IMR-90 (cell line): ENCODE data around the gene ISOC2. TPM values are rescaled to one million over a fixed set of nuclear protein-coding genes. Genes with fewer than 3 reads are reported as not detected.

Experiments
- BHLHE40 ChIP-seq: fragments of 150-350 bp; IDR thresholded peaks from 2 replicates; pipeline ENCODE4 v1.6.1; 2016; ENCODE audit warnings: mild to moderate bottlenecking, low read depth, low read length
- MAZ ChIP-seq: IDR thresholded peaks from 2 replicates; pipeline ENCODE4 v1.6.1; 2012; ENCODE audit warnings: low read depth, mild to moderate bottlenecking, low read length, improper control_type of control experiment, moderate library complexity, borderline replicate concordance
- SMC3 ChIP-seq: fragments of 150-350 bp; IDR thresholded peaks from 2 replicates; pipeline ENCODE4 v1.6.1; 2016; ENCODE audit warnings: low read depth, mild to moderate bottlenecking, antibody characterized with exemption, low read length, moderate library complexity
- polyA plus RNA-seq, 3 experiments: library from polyadenylated mRNA; depleted of rRNA; stranded (reverse); fragments of >200 nt; gene quantifications; 2 replicates each; pipeline ENCODE4 v1.2.3, GENCODE V29; 2012; ENCODE audit warnings: low replicate concordance in 1 of 3
- total RNA-seq: library from RNA; depleted of rRNA; stranded (reverse); fragments of >200 nt; gene quantifications from 2 replicates; pipeline ENCODE4 v1.2.3, GENCODE V29; 2012

Gene ISOC2
- total and polyA plus RNA-seq, 2 of the 4 experiments (the other 2 are of a cell fraction) = 56.1 to 82.1 TPM

DNA sequence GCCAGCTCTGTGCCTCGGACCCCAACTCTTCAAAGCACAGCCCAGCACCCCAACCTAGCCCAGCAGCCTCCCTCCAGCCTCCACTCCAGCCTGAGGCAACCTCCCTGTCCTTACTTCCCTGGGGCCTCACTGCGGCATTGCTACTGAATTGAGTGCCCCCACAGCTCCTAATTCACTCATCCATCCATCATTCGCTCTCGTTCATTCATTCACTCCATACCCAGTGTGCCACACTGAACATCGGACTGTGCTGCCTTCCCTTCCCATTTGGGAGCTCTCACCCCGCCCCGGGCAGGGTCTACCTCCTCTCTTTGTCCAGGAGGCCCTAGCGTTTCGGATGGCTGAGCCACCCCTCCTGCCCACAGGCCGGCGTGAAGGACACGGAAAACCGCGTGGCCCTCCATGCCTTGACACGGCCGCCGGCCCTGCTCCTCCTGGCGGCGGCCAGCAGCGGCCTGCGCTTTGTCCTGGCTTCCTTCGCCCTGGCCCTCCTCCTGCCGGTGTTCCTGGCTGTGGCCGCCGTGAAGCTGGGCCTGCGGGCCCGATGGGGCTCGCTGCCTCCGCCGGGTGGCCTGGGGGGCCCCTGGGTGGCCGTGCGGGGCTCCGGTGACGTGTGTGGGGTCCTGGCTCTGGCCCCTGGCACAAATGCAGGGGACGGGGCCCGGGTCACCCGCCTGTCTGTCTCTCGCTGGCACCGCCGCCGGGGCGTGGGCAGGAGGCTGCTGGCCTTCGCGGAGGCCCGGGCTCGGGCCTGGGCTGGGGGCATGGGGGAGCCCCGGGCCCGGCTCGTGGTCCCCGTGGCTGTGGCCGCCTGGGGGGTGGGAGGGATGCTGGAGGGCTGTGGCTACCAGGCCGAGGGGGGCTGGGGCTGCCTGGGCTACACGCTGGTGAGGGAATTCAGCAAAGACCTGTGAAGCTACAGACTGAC, 24.9 kb upstream of the ISOC2 start (continued):
- TF ChIP-seq MAZ (no peak), BHLHE40 (no peak), SMC3 (no peak)
